Measurements from ENCODE around the gene OR6B2. TPM values are rescaled to one million over a fixed set of nuclear protein-coding genes. Genes with fewer than 3 reads are reported as not detected.

OR6B2 gene
- total RNA-seq (2022; extraction: Qiagen RNA extraction; ENCODE audit: low read depth) = not detected in 5 replicates

DNA sequence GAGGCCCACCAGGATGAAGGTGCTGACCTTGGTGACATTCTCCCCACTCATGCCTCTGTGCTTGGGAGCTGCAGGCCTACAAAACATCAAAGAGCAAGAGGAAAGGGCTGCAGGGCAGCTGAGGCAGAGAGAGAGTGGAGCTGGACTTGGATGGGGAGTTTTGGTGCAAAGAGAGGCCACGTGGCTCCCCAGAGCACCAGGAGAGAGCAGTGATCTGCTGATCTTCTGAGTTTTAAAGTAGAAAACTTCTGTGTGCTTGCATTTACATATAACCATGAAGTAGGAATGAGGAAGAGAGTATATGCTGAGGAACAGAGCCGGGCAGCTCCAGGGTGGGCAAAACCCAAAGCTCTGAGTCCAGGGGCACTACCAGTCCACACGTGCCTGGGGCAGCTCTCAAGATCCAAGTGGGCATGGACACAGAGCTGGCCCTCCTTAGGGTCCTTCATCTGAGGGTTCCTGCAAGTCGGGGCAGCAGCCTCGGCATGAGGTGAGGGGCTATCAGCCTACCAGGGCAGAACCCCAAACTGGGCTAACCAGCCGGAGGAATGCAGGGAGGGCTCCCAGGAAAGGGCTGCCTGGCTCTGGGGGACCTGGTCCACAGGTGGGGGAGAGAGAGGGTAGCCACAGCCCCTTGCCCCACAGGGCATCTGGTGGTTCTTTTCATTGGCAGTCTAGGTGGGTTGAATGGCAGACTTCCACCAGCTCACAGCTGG is at the start of gene OR6B2:
Gene OR6B2, minus strand, starts transcription at position 51 of the 716 bp plus-strand sequence. Its CDS starts 0 bp downstream, at position 51.

DNA sequence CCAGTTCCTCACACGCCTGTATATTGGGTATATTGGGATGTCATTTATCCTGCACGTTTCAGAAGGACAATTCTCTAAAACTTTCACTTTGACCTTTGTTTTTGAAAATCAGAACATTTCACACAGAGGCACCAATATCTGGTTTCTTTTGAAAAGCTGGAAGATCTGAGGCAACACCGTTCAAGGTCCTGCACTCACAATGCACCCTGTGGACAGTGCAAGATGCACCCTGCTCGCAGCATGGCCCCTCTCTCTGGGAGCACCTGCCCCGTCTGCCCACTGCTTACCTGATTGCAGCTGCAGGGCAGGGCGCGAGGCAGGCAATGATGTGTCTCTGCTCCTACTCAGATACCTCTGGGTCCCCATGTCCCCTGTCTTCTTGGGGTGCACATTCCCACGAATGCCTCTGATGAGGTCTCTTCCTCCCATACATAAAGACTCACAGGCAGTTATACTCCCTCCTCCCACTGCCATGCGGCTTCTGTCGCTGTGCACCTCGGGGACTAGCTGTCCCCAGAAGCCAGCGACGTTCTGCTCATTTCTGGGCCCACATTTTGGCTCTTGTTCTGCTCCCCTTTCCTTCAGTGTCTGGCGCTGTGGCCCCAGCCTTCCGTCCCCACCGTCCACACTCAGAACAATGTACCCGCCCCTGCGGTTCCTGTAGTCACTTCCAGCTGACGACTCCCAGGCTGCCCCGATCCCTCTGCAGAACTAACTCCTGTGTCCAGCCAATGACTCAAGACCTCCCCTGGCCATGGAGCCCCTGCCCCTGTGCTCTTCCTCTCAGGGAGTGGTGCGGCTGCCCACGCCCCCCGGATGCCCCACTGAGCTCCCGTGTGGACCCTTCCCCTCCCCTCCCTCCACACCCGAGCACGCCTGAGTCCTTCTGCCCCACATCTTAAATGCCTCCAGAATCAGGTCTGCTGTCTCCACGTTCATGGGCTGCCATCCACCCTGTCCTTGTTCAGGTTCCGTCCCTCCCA is 23.2 kb upstream of the OR6B2 start, which contains the start of gene OR6B3:
Gene OR6B3, minus strand, starts transcription at position 349 of the 983 bp plus-strand sequence.

Other genes with a start within 250 kb of the OR6B2 start
- gene NDUFA10, start 5.1 kb downstream of the OR6B2 start, total RNA-seq (2022; extraction: Qiagen RNA extraction; ENCODE audit: low read depth) = 121 to 151 TPM (median 132 TPM) in 5 replicates
- not detected in 5 replicates for gene OR6B3, start 23.1 kb upstream of the OR6B2 start, total RNA-seq (2022; extraction: Qiagen RNA extraction; ENCODE audit: low read depth)
- 239 to 305 TPM (median 293 TPM) in 5 replicates for gene COPS9, start 105.9 kb upstream of the OR6B2 start, total RNA-seq (2022; extraction: Qiagen RNA extraction; ENCODE audit: low read depth)
- gene OTOS, start 110.2 kb upstream of the OR6B2 start, total RNA-seq (2022; extraction: Qiagen RNA extraction; ENCODE audit: low read depth) = not detected in 5 replicates